Ovary (tissue), 3 donors: Measurements from ENCODE around the gene CAPN5.

Experiments
- POLR2A ChIP-seq: fragments of 450-650 bp; IDR thresholded peaks from one replicate; pipeline ENCODE4 v1.6.1; 2017; ENCODE audit warnings: antibody characterized with exemption, mild to moderate bottlenecking, moderate library complexity
- TF ChIP-seq, protein P1 (sequence below), 3 donors: fragments of 450-650 bp in 2 of 3; fragments of 200-600 bp in 1 of 3; IDR thresholded peaks; one replicate each; pipeline versions ENCODE4 v1.5.1 to v1.8.0; 2016 to 2022; ENCODE audit warnings: antibody characterized with exemption in 3 of 3, mild to moderate bottlenecking in 1 of 3
- donor health status: DM: no; HTN: no; CAD: no.

DNA sequence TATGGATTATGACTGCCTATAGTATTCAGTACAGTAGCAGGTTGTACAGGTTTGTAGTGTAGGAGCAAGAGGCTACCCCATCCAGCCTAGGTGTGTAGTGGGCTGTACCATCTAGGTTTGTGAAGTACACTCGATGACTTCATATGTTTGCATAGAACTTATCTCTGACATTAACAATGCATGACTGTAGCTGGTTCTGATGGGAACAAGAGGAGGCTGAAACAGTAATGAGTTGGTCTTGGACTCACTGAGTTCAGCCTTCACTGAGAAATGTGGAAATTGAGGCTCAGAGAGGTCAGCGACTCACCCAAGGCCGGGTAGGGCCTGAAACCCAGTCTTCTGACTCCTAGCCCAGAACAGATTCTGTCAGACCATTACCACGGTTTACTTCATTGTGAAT, 74.3 kb downstream of the CAPN5 start:
- TF ChIP-seq, protein P1, sequence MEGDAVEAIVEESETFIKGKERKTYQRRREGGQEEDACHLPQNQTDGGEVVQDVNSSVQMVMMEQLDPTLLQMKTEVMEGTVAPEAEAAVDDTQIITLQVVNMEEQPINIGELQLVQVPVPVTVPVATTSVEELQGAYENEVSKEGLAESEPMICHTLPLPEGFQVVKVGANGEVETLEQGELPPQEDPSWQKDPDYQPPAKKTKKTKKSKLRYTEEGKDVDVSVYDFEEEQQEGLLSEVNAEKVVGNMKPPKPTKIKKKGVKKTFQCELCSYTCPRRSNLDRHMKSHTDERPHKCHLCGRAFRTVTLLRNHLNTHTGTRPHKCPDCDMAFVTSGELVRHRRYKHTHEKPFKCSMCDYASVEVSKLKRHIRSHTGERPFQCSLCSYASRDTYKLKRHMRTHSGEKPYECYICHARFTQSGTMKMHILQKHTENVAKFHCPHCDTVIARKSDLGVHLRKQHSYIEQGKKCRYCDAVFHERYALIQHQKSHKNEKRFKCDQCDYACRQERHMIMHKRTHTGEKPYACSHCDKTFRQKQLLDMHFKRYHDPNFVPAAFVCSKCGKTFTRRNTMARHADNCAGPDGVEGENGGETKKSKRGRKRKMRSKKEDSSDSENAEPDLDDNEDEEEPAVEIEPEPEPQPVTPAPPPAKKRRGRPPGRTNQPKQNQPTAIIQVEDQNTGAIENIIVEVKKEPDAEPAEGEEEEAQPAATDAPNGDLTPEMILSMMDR (IDR thresholded peaks at IDR 0.05), result no peak
- no peak for TF ChIP-seq POLR2A
